Heart left ventricle (tissue), 13 donors: Measurements from ENCODE around the gene BROX.

Experiments
- POLR2A ChIP-seq, 2 donors: fragments of 450-650 bp; IDR thresholded peaks; one replicate each; pipeline ENCODE4 v1.6.1; 2017; ENCODE audit warnings: antibody characterized with exemption in 2 of 2, mild to moderate bottlenecking in 2 of 2, moderate library complexity in 2 of 2
- TF ChIP-seq, protein P1 (sequence below), 12 donors: fragments of 200-600 bp; sonication (generic) in 4 of 12; IDR thresholded peaks; one replicate each; pipeline versions ENCODE4 v1.5.0 to v1.8.0; 2018 to 2022; ENCODE audit warnings: antibody characterized with exemption in 12 of 12, mild to moderate bottlenecking in 5 of 12
- donor health status: ischemic (EF 13 %, LVEDD 7.1; RV severe dilation, severe dysfunction).
- donor health status: DM: no; HTN: yes; CAD: no.
- donor health status: DM: no; HTN: no; CAD: no.
- donor health status: ischemic (EF 25% LVEDD 6.9; RV normal size, moderate dysfunction).
- donor health status: ischemic (EF 25% LVEDD 5.7; RV mildly dilated, moderate dysfunction).
- donor health status: ischemic (EF 35%, LVEDD 5.7; RV mildly dilated, moderate dysfunction).
- donor health status: nonischemic (EF 11% LVEDD 7.7; RV severe dilation, severe dysfunction).
- donor health status: DM: yes; HTN: yes; CAD: no.
- donor health status: PGD.
- donor health status: ischemic (EF 29% LVEDD 5.4; RV normal size, mild dysfunction).
- donor health status: nonischemic (EF 23%, LVEDD 6.1; RV moderate dilation, normal function).

DNA sequence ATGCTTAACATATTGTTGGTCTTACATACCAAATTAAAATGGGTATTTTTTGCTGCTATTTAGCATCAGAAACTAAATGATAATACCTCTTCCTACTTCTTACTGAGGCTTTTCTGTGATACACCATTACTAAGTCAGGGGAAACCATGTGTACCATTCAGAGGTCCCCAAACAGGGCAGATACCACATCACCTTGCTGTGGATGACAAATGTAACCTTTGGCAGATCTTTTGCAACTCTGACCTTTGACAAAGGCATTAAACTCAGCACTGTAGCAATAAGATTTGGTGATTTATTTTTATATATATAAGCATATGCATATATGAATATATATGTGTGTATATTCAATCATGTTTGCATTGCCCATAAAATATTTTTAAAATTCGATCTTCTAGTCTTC, 27.6 kb downstream of the BROX start:
- TF ChIP-seq, protein P1, sequence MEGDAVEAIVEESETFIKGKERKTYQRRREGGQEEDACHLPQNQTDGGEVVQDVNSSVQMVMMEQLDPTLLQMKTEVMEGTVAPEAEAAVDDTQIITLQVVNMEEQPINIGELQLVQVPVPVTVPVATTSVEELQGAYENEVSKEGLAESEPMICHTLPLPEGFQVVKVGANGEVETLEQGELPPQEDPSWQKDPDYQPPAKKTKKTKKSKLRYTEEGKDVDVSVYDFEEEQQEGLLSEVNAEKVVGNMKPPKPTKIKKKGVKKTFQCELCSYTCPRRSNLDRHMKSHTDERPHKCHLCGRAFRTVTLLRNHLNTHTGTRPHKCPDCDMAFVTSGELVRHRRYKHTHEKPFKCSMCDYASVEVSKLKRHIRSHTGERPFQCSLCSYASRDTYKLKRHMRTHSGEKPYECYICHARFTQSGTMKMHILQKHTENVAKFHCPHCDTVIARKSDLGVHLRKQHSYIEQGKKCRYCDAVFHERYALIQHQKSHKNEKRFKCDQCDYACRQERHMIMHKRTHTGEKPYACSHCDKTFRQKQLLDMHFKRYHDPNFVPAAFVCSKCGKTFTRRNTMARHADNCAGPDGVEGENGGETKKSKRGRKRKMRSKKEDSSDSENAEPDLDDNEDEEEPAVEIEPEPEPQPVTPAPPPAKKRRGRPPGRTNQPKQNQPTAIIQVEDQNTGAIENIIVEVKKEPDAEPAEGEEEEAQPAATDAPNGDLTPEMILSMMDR (IDR thresholded peaks at IDR 0.05): no peak
- no peak for TF ChIP-seq POLR2A (IDR thresholded peaks at IDR 0.05)
